Fibroblast of lung (primary cell): ENCODE data around the gene MPL.

Experiments
- CTCF ChIP-seq, 2 donors: IDR thresholded peaks in 1 of 2; conservative IDR thresholded peaks in 1 of 2; 1 replicate in 1 of 2; 2 replicates in 1 of 2; pipeline ENCODE4 v1.5.1; 2011 to 2012; ENCODE audit warnings: low read length in 2 of 2, control low read depth in 1 of 2, inconsistent platforms in 1 of 2, low read depth in 1 of 2, mild to moderate bottlenecking in 1 of 2
- EZH2 ChIP-seq: IDR thresholded peaks from 2 replicates; pipeline ENCODE4 v1.5.1; 2012; ENCODE audit warnings: low read length, control low read depth, mild to moderate bottlenecking; ENCODE audit errors: missing control alignments

GRCh38 chr1:43370564-43370963 is 32.9 kb downstream of the MPL start:
- TF ChIP-seq CTCF (conservative IDR thresholded peaks at IDR 0.05 in 1 of 2, IDR thresholded peaks at IDR 0.05 in 1 of 2; ENCODE audit: low read depth in 1 of 2, low read length in 2 of 2), result no peak
- no peak for TF ChIP-seq EZH2
